WTC11 (cell line): Measurements from ENCODE around the gene SPNS2. TPM values are rescaled to one million over a fixed set of nuclear protein-coding genes. Genes with fewer than 3 reads are reported as not detected.

Experiments used
- ATAC-seq: fragments of 200-7000 bp; cut with Tn5 transposase; 2 replicates; pipeline ENCODE4 v1.10.0; 2021; ENCODE audit warnings: mild to moderate bottlenecking, moderate library complexity
- CTCF ChIA-PET: fragments of 300-600 bp; sonication (Branson Sonifier 250); formaldehyde crosslinking; loops from one replicate; lab custom pipeline; 2021; ENCODE audit warnings: antibody characterized with exemption; lab: Charles Lee
- POLR2A ChIA-PET: fragments of 350-600 bp; sonication (Branson Sonifier 250); formaldehyde crosslinking; loops from one replicate; lab custom pipeline; 2021; ENCODE audit warnings: antibody characterized with exemption; lab: Charles Lee
- DNase-seq: peaks from one replicate; pipeline ENCODE4 v3.0.0; 2021; ENCODE audit warnings: low spot score
- H3K27ac Mint-ChIP-seq: 2 replicates; pipeline ENCODE4 v1.8.0; 2021; ENCODE audit warnings: mixed read lengths
- H3K27me3 Mint-ChIP-seq: 2 replicates; pipeline ENCODE4 v1.8.0; 2021; ENCODE audit warnings: low read depth, mild to moderate bottlenecking, moderate library complexity, mixed read lengths
- H3K36me3 Mint-ChIP-seq: 2 replicates; pipeline ENCODE4 v1.8.0; 2021; ENCODE audit warnings: mixed read lengths
- H3K4me1 Mint-ChIP-seq: 2 replicates; pipeline ENCODE4 v1.8.0; 2022; ENCODE audit warnings: mixed read lengths
- H3K4me3 Mint-ChIP-seq: 2 replicates; pipeline ENCODE4 v1.8.0; 2021; ENCODE audit warnings: mild to moderate bottlenecking, moderate library complexity, mixed read lengths
- H3K9me3 Mint-ChIP-seq: 2 replicates; pipeline ENCODE4 v1.8.0; 2021; ENCODE audit warnings: mixed read lengths
- CREM ChIP-seq: sonication (generic); formaldehyde crosslinking; IDR thresholded peaks from 2 replicates; pipeline ENCODE4 v1.8.1; 2022; ENCODE audit warnings: mild to moderate bottlenecking, missing genetic modification reagents, moderate library complexity
- EMX1 ChIP-seq: fragments of 250-450 bp; sonication (Bioruptor Pico); IDR thresholded peaks from 2 replicates; pipeline ENCODE4 v1.8.0; 2021; ENCODE audit warnings: mild to moderate bottlenecking
- GRHL2 ChIP-seq: fragments of 250-450 bp; sonication (Bioruptor Pico); IDR thresholded peaks from 2 replicates; pipeline ENCODE4 v1.8.0; 2022; ENCODE audit warnings: mild to moderate bottlenecking, moderate library complexity; ENCODE audit not compliant: insufficient replicate concordance, severe bottlenecking
- IRF2 ChIP-seq: sonication (generic); formaldehyde crosslinking; IDR thresholded peaks from 2 replicates; pipeline ENCODE4 v1.8.0; 2022; ENCODE audit warnings: low read depth, missing genetic modification reagents, borderline replicate concordance
- MXD4 ChIP-seq: fragments of 250-450 bp; sonication (Bioruptor Pico); IDR thresholded peaks from 2 replicates; pipeline ENCODE4 v1.8.0; 2021; ENCODE audit warnings: mild to moderate bottlenecking, moderate library complexity, borderline replicate concordance
- NFYB ChIP-seq: sonication (generic); formaldehyde crosslinking; conservative IDR thresholded peaks from 2 replicates; pipeline ENCODE4 v1.8.0; 2022; ENCODE audit warnings: low read depth, missing genetic modification reagents
- RORB ChIP-seq: fragments of 250-450 bp; sonication (Bioruptor Pico); IDR thresholded peaks from 2 replicates; pipeline ENCODE4 v1.9.0; 2021; ENCODE audit warnings: mild to moderate bottlenecking
- SMAD3 ChIP-seq: sonication (generic); formaldehyde crosslinking; IDR thresholded peaks from 2 replicates; pipeline ENCODE4 v1.8.0; 2022; ENCODE audit warnings: missing genetic modification reagents, mild to moderate bottlenecking, borderline replicate concordance
- SOX15 ChIP-seq: fragments of 250-450 bp; sonication (Bioruptor Pico); IDR thresholded peaks from 2 replicates; pipeline ENCODE4 v1.9.0; 2021; ENCODE audit warnings: mild to moderate bottlenecking
- SP1 ChIP-seq: sonication (generic); formaldehyde crosslinking; conservative IDR thresholded peaks from 2 replicates; pipeline ENCODE4 v1.8.1; 2022; ENCODE audit warnings: missing genetic modification reagents
- TCF7 ChIP-seq: sonication (generic); formaldehyde crosslinking; IDR thresholded peaks from 2 replicates; pipeline ENCODE4 v1.8.0; 2022; ENCODE audit warnings: mild to moderate bottlenecking, low read depth, missing genetic modification reagents, moderate library complexity
- TEAD4 ChIP-seq: sonication (generic); formaldehyde crosslinking; IDR thresholded peaks from 2 replicates; pipeline ENCODE4 v1.8.0; 2022; ENCODE audit warnings: mild to moderate bottlenecking, missing genetic modification reagents
- ZNF671 ChIP-seq: fragments of 250-450 bp; sonication (Bioruptor Pico); IDR thresholded peaks from 2 replicates; pipeline ENCODE4 v1.8.0; 2021; ENCODE audit warnings: mild to moderate bottlenecking
- total RNA-seq: library from RNA; stranded (reverse); gene quantifications from 3 replicates; pipeline ENCODE4 v1.2.3, GENCODE V29; 2021
- TF ChIP-seq, protein P1 (sequence below): sonication (generic); formaldehyde crosslinking; IDR thresholded peaks from 2 replicates; pipeline ENCODE4 v1.8.1; 2023; ENCODE audit warnings: mild to moderate bottlenecking, missing genetic modification reagents, moderate library complexity
- TF ChIP-seq, protein P2 (sequence below): sonication (generic); formaldehyde crosslinking; IDR thresholded peaks from 2 replicates; pipeline ENCODE4 v1.8.0; 2023; ENCODE audit warnings: mild to moderate bottlenecking, missing genetic modification reagents
- TF ChIP-seq, protein P3 (sequence below): sonication (generic); formaldehyde crosslinking; IDR thresholded peaks from 2 replicates; pipeline ENCODE4 v1.8.0; 2022; ENCODE audit warnings: mild to moderate bottlenecking, missing genetic modification reagents
- TF ChIP-seq, protein P4 (sequence below): sonication (generic); formaldehyde crosslinking; IDR thresholded peaks from 2 replicates; pipeline ENCODE4 v1.8.1; 2022; ENCODE audit warnings: low read depth, mild to moderate bottlenecking, moderate library complexity, missing genetic modification reagents, borderline replicate concordance
- TF ChIP-seq, protein P5 (sequence below): sonication (generic); formaldehyde crosslinking; IDR thresholded peaks from 2 replicates; pipeline ENCODE4 v1.8.1; 2022; ENCODE audit warnings: low read depth, missing genetic modification reagents, borderline replicate concordance
- TF ChIP-seq, protein P6 (sequence below): sonication (generic); formaldehyde crosslinking; IDR thresholded peaks from 2 replicates; pipeline ENCODE4 v1.8.1; 2023; ENCODE audit warnings: mild to moderate bottlenecking, missing genetic modification reagents
- TF ChIP-seq, protein P7 (sequence below): fragments of 250-450 bp; sonication (Bioruptor Pico); IDR thresholded peaks from 2 replicates; pipeline ENCODE4 v1.9.0; 2021; ENCODE audit warnings: moderate library complexity, mild to moderate bottlenecking, inconsistent platforms, borderline replicate concordance

SPNS2 gene
- total RNA-seq, 1 experiment from 2014 or later: 0.87 TPM

DNA sequence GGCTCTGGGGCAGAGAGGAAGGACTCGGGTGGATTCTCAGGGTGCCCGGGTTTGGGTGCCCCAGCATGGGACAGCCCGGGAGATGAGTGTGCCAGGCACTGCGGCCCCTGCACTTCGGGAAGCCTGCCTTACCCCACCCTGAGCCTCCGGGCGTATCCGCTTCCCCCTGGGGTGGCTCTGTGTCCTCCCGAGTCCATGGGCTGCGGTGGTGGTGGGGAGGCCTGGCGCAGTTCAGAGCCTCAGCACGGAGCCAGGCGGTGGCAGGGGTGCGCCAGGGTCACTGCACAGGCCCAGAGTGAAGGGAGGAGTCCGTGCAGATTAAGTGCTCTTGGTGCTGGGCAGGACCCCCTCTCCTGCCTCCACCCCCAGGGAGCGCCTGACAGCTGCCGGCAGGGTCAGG, 35.8 kb downstream of the SPNS2 start:
- Mint-ChIP-seq H3K36me3 (no peaks in the 10 kb centered on the region), H3K9me3 (no peaks in the 10 kb centered on the region), H3K4me3 (no peak overlapping the region), H3K4me1 (peaks cover 18% of the 10 kb centered on the region), H3K27me3 (peaks cover 53% of the 10 kb centered on the region), H3K27ac (no peak overlapping the region)
- TF ChIP-seq ZNF671 (CRISPR knock-in tag) (peak; percentile 27; the same call in 1 of the 2 replicates), IRF2 (no peak)
- ChIA-PET POLR2A (no interaction called here), CTCF (interaction anchor here (1.1 to 8.2 kb wide), 2 partner anchors 33 to 114 kb away, joined by 4 to 57 read pairs; no protein-coding TSS in a partner anchor)
- ATAC-seq (no peak), DNase-seq (no peak)

DNA sequence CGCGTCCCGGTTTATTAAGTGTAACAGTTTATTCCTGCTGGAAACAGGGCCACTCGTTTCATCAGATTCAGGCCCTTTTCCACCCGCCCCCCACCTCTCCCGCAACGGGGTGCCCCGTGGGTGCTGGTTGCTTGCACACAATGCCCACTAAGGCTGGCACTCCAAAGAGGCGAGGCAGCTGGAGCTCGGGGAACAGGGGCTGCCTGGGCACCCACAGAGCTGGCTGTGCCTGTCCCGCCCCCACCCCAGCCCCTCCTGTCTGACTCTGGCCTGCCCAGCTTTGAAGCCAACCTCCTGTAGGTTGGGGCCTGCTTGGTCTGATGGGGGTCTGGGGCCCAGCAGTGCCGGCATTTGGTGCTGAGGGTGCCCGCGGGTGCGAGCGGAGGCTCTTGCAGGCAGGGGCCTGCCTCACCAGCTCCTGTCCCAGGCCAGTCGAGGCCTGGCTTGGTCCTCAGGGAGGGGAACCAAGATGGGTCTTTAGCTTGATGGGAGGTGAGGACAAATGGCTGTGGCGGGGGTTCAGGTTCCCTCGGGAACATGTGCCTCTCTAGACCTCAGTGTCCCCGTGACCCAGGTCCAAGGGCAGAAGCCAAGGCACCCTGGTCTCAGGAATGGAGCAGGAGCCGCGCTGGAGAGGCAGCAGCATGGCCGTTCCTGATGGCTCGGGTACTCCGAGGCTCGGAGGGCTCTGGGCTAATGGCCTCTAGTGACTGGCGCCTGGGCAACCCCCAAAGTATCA, 36.4 kb downstream of the SPNS2 start:
- TF ChIP-seq EMX1 (CRISPR knock-in tag) (0 out of 2 replicates have a peak, but pooled peaks have one; percentile 11), SP1 (CRISPR knock-in tag) (no peak), TEAD4 (CRISPR knock-in tag) (no peak), TCF7 (CRISPR knock-in tag) (no peak)
- TF ChIP-seq, protein P1, sequence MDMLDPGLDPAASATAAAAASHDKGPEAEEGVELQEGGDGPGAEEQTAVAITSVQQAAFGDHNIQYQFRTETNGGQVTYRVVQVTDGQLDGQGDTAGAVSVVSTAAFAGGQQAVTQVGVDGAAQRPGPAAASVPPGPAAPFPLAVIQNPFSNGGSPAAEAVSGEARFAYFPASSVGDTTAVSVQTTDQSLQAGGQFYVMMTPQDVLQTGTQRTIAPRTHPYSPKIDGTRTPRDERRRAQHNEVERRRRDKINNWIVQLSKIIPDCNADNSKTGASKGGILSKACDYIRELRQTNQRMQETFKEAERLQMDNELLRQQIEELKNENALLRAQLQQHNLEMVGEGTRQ (CRISPR knock-in tag): no peak
- TF ChIP-seq, protein P2, sequence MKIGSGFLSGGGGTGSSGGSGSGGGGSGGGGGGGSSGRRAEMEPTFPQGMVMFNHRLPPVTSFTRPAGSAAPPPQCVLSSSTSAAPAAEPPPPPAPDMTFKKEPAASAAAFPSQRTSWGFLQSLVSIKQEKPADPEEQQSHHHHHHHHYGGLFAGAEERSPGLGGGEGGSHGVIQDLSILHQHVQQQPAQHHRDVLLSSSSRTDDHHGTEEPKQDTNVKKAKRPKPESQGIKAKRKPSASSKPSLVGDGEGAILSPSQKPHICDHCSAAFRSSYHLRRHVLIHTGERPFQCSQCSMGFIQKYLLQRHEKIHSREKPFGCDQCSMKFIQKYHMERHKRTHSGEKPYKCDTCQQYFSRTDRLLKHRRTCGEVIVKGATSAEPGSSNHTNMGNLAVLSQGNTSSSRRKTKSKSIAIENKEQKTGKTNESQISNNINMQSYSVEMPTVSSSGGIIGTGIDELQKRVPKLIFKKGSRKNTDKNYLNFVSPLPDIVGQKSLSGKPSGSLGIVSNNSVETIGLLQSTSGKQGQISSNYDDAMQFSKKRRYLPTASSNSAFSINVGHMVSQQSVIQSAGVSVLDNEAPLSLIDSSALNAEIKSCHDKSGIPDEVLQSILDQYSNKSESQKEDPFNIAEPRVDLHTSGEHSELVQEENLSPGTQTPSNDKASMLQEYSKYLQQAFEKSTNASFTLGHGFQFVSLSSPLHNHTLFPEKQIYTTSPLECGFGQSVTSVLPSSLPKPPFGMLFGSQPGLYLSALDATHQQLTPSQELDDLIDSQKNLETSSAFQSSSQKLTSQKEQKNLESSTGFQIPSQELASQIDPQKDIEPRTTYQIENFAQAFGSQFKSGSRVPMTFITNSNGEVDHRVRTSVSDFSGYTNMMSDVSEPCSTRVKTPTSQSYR: no peak
- TF ChIP-seq, protein P3, sequence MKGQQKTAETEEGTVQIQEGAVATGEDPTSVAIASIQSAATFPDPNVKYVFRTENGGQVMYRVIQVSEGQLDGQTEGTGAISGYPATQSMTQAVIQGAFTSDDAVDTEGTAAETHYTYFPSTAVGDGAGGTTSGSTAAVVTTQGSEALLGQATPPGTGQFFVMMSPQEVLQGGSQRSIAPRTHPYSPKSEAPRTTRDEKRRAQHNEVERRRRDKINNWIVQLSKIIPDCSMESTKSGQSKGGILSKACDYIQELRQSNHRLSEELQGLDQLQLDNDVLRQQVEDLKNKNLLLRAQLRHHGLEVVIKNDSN: no peak
- Mint-ChIP-seq H3K4me1 (peaks cover 18% of the 10 kb centered on the region), H3K4me3 (peak overlapping the region; percentile 60), H3K27ac (no peak overlapping the region), H3K9me3 (no peaks in the 10 kb centered on the region), H3K27me3 (peaks cover 47% of the 10 kb centered on the region), H3K36me3 (peaks cover 4% of the 10 kb centered on the region)
- ATAC-seq (peak; percentile 3), DNase-seq (no peak)
- CTCF ChIA-PET: interaction anchor here (1.1 to 8.2 kb wide), 2 partner anchors 32 to 114 kb away, joined by 4 to 57 read pairs; no protein-coding TSS in a partner anchor
- POLR2A ChIA-PET: interaction anchor here (1.8 kb wide), 1 partner anchor 12 kb away, joined by 5 read pairs; no protein-coding TSS in a partner anchor

DNA sequence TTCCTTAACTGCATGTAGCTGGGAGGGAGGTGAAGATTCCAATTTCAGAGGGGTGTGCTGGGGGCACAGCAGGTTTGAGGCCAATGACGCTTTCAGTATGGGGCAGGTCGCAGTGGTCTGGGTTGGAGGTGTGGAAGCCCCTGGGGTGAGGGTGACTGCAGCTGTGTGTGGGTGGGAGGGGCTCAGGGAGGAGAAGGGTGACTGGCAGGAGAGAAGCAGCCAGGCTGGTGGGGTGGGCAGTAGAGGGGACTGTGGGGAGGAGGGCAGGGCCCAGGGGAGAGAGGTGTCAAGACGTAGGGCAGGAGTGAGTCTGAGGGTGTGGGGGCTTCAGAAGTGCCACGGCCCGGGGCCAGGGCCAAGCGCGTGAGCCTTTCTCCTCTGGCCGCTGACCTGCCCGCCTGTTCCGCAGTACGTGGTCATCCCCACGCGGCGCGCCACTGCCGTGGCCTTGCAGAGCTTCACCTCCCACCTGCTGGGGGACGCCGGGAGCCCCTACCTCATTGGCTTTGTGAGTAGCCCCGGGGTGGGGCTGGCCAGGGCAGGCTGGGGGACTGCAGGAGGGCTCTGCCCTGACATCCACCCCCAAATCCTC, 37.1 kb downstream of the SPNS2 start:
- CTCF ChIA-PET: interaction anchor here (8.2 kb wide), 1 partner anchor 115 kb away, joined by 57 read pairs; no protein-coding TSS in a partner anchor
- H3K9me3 Mint-ChIP-seq: no peaks in the 10 kb centered on the region
- no peak overlapping the region for H3K27ac Mint-ChIP-seq
- H3K27me3 Mint-ChIP-seq: peaks cover 41% of the 10 kb centered on the region
- peaks cover 18% of the 10 kb centered on the region for H3K4me1 Mint-ChIP-seq
- ATAC-seq: peak; percentile 15
- POLR2A ChIA-PET: interaction anchor here (1.8 kb wide), 1 partner anchor 13 kb away, joined by 5 read pairs; no protein-coding TSS in a partner anchor
- no peak for DNase-seq
- H3K36me3 Mint-ChIP-seq: peaks cover 4% of the 10 kb centered on the region
- peak overlapping the region; percentile 60 for H3K4me3 Mint-ChIP-seq
- no peak for TF ChIP-seq CREM (CRISPR knock-in tag)
- no peak for TF ChIP-seq RORB
- TF ChIP-seq, protein P4, sequence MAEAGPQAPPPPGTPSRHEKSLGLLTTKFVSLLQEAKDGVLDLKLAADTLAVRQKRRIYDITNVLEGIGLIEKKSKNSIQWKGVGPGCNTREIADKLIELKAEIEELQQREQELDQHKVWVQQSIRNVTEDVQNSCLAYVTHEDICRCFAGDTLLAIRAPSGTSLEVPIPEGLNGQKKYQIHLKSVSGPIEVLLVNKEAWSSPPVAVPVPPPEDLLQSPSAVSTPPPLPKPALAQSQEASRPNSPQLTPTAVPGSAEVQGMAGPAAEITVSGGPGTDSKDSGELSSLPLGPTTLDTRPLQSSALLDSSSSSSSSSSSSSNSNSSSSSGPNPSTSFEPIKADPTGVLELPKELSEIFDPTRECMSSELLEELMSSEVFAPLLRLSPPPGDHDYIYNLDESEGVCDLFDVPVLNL (CRISPR knock-in tag): no peak
- TF ChIP-seq, protein P3: no peak
- TF ChIP-seq GRHL2 (CRISPR knock-in tag): no peak
- no peak for TF ChIP-seq MXD4
- no peak for TF ChIP-seq SOX15 (CRISPR knock-in tag)
- TF ChIP-seq, protein P5, sequence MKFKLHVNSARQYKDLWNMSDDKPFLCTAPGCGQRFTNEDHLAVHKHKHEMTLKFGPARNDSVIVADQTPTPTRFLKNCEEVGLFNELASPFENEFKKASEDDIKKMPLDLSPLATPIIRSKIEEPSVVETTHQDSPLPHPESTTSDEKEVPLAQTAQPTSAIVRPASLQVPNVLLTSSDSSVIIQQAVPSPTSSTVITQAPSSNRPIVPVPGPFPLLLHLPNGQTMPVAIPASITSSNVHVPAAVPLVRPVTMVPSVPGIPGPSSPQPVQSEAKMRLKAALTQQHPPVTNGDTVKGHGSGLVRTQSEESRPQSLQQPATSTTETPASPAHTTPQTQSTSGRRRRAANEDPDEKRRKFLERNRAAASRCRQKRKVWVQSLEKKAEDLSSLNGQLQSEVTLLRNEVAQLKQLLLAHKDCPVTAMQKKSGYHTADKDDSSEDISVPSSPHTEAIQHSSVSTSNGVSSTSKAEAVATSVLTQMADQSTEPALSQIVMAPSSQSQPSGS (CRISPR knock-in tag): no peak
- TF ChIP-seq, protein P6, sequence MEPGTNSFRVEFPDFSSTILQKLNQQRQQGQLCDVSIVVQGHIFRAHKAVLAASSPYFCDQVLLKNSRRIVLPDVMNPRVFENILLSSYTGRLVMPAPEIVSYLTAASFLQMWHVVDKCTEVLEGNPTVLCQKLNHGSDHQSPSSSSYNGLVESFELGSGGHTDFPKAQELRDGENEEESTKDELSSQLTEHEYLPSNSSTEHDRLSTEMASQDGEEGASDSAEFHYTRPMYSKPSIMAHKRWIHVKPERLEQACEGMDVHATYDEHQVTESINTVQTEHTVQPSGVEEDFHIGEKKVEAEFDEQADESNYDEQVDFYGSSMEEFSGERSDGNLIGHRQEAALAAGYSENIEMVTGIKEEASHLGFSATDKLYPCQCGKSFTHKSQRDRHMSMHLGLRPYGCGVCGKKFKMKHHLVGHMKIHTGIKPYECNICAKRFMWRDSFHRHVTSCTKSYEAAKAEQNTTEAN (CRISPR knock-in tag): no peak
- no peak for TF ChIP-seq NFYB (CRISPR knock-in tag)
- TF ChIP-seq SMAD3 (CRISPR knock-in tag): 0 out of 2 replicates have a peak, but pooled peaks have one; percentile 24
- TF ChIP-seq, protein P7, sequence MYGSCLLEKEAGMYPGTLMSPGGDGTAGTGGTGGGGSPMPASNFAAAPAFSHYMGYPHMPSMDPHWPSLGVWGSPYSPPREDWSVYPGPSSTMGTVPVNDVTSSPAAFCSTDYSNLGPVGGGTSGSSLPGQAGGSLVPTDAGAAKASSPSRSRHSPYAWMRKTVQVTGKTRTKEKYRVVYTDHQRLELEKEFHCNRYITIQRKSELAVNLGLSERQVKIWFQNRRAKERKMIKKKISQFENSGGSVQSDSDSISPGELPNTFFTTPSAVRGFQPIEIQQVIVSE (CRISPR knock-in tag): no peak
